ENCODE measurements around the gene SMIM23. TPM values are rescaled to one million over a fixed set of nuclear protein-coding genes. Genes with fewer than 3 reads are reported as not detected.

SMIM23 gene
- total RNA-seq, 4 donors from 2014 or later = not detected

DNA sequence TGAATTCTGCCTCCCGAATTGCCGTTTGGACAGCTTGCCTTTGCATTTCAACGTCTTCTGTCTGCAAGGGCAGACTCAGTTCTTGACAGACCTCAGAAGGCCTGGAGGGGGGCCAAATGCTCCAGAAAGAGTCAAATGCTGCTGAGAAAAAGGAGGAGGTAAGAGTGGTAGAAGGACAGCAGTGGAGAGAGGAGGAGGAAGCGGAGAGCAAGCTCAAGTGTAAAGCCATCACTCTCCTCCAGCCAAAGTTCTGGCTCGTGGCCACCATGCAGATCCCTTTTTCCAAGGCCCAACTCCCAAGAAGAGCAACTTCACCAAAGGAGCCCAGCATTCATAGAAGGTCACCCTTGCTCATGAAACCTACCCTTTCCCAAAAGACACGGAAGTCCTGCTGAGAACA lies 36.9 kb upstream of the SMIM23 start:
- intact Hi-C loops (cut with DNase I) = no loop called here
- 75% methylated on average over 6 of the region's 6 CpGs for WGBS
- H3K27ac ChIP-seq (replicated peaks in 1 of 4) = no peak overlapping the region
- DNase-seq (ENCODE audit: extremely low spot score) = no peak
- no peak overlapping the region for H3K4me3 ChIP-seq
- no peaks in the 10 kb centered on the region for H3K9me3 ChIP-seq
- peaks cover 0 to 11% (median 4%) of the 10 kb centered on the region in 4 donors for H3K4me1 ChIP-seq
- H3K36me3 ChIP-seq = no peaks in the 10 kb centered on the region
- no peaks in the 10 kb centered on the region for H3K27me3 ChIP-seq
- TF ChIP-seq, protein P1, sequence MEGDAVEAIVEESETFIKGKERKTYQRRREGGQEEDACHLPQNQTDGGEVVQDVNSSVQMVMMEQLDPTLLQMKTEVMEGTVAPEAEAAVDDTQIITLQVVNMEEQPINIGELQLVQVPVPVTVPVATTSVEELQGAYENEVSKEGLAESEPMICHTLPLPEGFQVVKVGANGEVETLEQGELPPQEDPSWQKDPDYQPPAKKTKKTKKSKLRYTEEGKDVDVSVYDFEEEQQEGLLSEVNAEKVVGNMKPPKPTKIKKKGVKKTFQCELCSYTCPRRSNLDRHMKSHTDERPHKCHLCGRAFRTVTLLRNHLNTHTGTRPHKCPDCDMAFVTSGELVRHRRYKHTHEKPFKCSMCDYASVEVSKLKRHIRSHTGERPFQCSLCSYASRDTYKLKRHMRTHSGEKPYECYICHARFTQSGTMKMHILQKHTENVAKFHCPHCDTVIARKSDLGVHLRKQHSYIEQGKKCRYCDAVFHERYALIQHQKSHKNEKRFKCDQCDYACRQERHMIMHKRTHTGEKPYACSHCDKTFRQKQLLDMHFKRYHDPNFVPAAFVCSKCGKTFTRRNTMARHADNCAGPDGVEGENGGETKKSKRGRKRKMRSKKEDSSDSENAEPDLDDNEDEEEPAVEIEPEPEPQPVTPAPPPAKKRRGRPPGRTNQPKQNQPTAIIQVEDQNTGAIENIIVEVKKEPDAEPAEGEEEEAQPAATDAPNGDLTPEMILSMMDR (IDR thresholded peaks at IDR 0.05) = no peak
- no peak for TF ChIP-seq POLR2A (IDR thresholded peaks at IDR 0.05; ENCODE audit: low read depth)
- TF ChIP-seq POLR2AphosphoS5 (IDR thresholded peaks at IDR 0.05) = no peak
- TF ChIP-seq EP300 (IDR thresholded peaks at IDR 0.05) = no peak

GRCh38 chr5:171749365-171749764 lies 36.3 kb upstream of the SMIM23 start:
- intact Hi-C loops (cut with DNase I) = no loop called here

DNA sequence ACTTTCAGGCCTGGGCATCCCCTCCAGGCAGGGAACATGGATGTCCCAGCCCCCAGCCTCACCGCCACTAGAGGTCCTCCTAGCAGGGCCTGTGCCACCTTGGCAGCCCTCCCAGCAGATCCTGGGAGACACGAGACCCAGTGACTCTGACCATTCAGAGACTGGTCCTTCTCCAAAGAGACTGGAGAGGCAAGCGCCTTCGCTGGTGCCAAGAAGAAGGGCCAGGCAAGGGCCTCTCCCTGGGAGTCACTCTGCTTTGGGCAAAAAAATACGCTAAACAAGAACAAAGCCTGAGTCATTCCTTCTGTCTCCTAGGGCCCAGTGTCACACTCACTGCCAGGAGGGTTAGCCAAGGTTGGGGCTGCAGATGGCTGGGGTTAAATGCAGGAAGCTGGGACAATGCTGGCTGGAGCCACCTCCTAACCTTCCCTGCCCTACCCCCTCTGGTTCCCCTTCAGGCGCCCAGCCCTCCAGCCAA lies 35.3 kb upstream of the SMIM23 start:
- Histone ChIP-seq H3K4me3 (no peak overlapping the region), H3K27me3 (no peaks in the 10 kb centered on the region), H3K36me3 (no peaks in the 10 kb centered on the region), H3K4me1 (peaks cover 0 to 11% (median 6%) of the 10 kb centered on the region in 4 donors), H3K27ac (replicated peaks in 1 of 4) (no peak overlapping the region), H3K9me3 (no peaks in the 10 kb centered on the region)
- WGBS = 93% methylated on average over 5 of the region's 6 CpGs
- DNase-seq (ENCODE audit: extremely low spot score) = peak; percentile 91
- intact Hi-C loops (cut with DNase I) = no loop called here
- peak; percentile 29 to 42 for TF ChIP-seq POLR2AphosphoS5 (IDR thresholded peaks at IDR 0.05)
- TF ChIP-seq, protein P1 (IDR thresholded peaks at IDR 0.05) = no peak

More at GRCh38 chr5:171749365-171749764, 36.3 kb upstream of the SMIM23 start:
- no peak for DNase-seq (ENCODE audit: extremely low spot score)
- peaks cover 0 to 11% (median 4%) of the 10 kb centered on the region in 4 donors for H3K4me1 ChIP-seq
- TF ChIP-seq POLR2AphosphoS5 (IDR thresholded peaks at IDR 0.05) (no peak), EP300 (IDR thresholded peaks at IDR 0.05) (no peak), POLR2A (IDR thresholded peaks at IDR 0.05; ENCODE audit: low read depth) (no peak)
- TF ChIP-seq, protein P1 (IDR thresholded peaks at IDR 0.05) = no peak
- 89% methylated on average over 3 of the region's 3 CpGs for WGBS
- no peaks in the 10 kb centered on the region for H3K9me3 ChIP-seq
- H3K27ac ChIP-seq (replicated peaks in 1 of 4) = no peak overlapping the region
- no peaks in the 10 kb centered on the region for H3K36me3 ChIP-seq
- no peaks in the 10 kb centered on the region for H3K27me3 ChIP-seq
- H3K4me3 ChIP-seq = no peak overlapping the region

- Histone ChIP-seq H3K4me1 (peaks cover 0 to 5% (median 2%) of the 10 kb centered on the region in 4 donors), H3K4me3 (no peak overlapping the region), H3K9me3 (peaks cover 0 to 5% (median 4%) of the 10 kb centered on the region in 4 donors), H3K27me3 (no peaks in the 10 kb centered on the region), H3K27ac (replicated peaks in 1 of 4) (no peak overlapping the region), H3K36me3 (no peaks in the 10 kb centered on the region)
- peak; percentile 78 for DNase-seq (ENCODE audit: extremely low spot score)
- TF ChIP-seq EP300 (IDR thresholded peaks at IDR 0.05) (no peak), POLR2A (IDR thresholded peaks at IDR 0.05; ENCODE audit: low read depth) (no peak), POLR2AphosphoS5 (IDR thresholded peaks at IDR 0.05) (no peak)
- TF ChIP-seq, protein P1 (IDR thresholded peaks at IDR 0.05) = no peak
- WGBS = 63% methylated on average over 5 of the region's 5 CpGs
- intact Hi-C loops (cut with DNase I) = no loop called here
Observed at GRCh38 chr5:171755354-171755821, 30.2 kb upstream of the SMIM23 start.
